Hematopoietic multipotent progenitor cell (in vitro differentiated cells): ENCODE measurements around the gene CTNNA2. TPM values are rescaled to one million over a fixed set of nuclear protein-coding genes. Genes with fewer than 3 reads are reported as not detected.

Source experiments
- DNase-seq, 3 donors: peaks; one replicate each; pipeline ENCODE4 v3.0.0-alpha.2; 2011 to 2015; ENCODE audit warnings: low read depth in 2 of 3, low spot score in 2 of 3
- small RNA-seq: library from RNA; depleted of rRNA; stranded (forward); fragments of <200 nt; gene quantifications from one replicate; pipeline ENCODE3, GENCODE V24; 2012
- total RNA-seq: library from RNA; depleted of rRNA; stranded (reverse); fragments of >200 nt; gene quantifications from one replicate; pipeline ENCODE4 v1.2.3, GENCODE V29; 2012

Gene CTNNA2
- total RNA-seq, 1 donor = not detected

DNA sequence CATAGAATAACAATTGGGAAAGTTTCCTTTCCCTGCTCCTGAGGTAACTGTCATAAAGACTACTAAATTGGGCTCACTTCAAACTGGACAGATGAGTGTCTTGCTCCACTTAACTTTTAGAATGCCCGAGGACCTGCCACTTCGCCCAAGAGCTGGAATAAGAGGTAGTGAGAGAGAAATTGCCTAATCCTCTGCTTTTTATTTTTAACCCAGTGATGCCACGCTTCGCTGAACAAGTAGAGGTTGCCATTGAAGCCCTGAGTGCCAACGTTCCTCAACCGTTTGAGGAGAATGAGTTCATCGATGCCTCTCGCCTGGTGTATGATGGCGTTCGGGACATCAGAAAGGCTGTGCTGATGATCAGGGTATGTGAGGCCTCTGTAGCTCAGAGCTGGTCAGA lies 1061.1 kb downstream of the CTNNA2 start:
- DNase-seq = no peak

DNA sequence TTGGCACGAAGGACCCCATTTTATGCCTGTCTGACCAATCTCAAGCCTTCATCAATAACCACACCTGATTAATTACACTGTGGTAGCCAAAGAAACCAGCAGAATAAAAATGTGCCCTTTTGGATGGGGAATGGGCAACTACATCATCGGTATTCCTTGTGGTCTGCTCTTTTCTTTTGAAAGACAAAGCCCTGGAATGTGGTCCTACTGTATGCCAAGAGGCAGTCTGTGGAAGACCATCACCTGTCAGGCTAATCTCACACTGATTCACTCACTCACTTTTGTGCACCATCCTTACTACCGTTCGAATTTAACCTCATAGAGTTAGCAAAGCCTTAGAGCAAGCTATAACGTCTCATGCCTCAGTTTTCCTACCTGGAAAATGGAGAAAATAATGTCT lies 1066.9 kb downstream of the CTNNA2 start:
- DNase-seq = no peak

DNA sequence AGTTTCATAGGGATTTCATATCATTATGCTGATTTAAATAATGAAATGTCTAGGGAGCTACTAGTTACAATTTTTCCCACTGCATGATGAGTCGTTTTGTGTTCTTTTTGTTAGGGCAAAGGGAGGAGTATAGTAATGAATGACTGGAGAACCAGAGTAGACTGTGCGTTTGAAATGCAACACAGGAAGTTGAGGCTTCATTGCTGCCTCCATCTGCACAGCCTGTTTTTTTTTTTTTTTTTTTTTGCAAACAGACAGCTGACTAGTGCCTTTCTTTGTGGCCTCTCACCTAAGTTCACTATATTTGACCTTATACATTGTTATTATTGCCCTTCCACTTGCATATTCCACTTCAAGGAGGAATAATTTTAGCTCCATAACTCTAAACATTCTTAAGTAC lies 1078.4 kb downstream of the CTNNA2 start:
- no peak for DNase-seq

DNA sequence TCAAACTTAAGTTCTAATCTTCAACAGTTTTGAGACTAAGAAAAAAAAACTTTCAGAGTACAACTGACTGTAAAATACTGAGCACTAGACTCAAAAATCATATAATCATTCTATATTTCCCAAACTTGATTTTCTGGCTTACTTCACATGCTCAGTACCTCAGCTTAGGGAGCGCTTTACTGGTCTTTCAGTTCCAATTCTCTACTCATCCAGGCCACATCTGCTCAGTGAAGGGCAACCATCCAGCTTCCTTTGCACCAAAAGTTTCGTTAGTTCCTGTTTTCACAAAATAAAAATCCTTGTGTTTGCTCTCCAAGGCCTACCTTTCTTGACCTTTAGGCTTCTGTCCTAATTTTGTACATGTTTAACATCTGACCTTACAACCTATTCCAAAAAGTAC lies 1079.3 kb downstream of the CTNNA2 start:
- no peak for DNase-seq

DNA sequence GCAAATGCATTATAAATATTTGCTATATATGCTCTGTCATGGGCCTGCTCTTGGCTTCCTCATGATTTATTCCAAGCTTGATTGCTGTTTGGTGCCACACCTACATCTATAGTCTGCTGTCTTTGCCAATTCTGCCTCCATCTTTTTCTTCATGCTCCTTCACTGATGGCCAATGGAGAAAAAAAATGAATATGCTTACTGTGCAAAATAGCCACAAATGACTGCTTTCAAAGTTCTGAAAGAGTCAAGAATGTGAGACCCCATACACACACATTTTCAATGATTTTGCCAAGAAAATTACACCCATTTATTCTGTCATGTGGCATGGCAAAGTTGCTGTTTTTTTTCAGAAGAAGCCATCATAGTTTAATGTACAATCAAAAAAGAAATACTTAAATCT lies 1097.3 kb downstream of the CTNNA2 start:
- DNase-seq = no peak

DNA sequence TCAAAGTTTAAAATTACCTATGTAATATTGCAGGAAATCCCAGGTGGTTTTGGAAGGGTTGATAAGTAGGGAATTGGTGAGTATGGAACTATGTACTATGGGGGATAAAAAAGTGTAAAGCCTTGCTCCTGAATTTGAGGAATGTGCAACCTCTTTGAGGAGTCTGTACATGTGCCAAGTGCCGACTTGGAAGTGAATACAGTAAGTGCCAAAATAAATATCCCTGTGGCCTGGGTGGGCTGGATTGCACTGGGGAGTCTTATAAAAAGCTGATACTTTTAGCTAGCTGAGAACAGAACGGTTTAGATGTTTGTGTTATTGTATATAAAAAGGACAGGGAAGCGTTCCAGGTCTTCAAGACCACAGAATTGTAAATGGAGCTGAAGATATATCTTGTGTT lies 1108.8 kb downstream of the CTNNA2 start:
- DNase-seq = no peak

DNA sequence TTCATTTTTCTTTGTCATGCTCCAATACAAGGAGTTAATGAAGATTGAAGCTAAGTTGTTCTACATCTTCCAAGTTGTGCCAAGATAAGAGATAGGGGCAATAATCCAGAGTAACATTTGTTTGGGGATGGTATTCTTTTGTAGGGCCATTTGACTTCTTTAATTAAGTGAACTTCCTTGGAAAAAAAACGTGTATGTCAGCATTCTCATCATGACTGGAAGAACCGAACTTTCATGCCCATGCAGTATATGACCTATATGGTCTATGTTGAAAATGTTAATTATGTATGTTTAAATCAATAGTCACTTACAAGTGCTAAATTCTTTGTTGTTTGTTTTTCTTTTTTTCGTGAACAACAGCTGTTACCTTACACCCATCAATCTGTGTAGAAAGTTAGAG lies 1111.2 kb downstream of the CTNNA2 start:
- DNase-seq = no peak

DNA sequence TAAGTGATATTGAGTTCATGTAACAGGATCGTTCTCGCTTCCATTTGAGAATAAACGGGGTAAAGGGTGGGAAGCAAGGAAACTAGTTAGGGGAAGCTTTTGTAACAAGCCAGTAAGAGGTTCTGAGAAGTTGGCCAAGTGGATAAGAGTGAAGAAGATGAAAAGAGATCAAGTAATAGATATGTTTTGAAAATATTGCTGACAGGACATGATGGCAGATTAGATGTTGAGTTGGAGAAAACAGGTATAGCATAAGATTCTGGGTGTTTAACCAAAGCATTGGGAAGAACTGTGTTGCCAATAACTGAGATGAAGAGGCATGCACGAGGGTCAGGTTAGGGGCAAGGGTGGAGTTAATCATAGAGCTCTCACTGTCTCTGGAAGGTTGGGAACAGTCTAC lies 1121.7 kb downstream of the CTNNA2 start:
- no peak for DNase-seq

DNA sequence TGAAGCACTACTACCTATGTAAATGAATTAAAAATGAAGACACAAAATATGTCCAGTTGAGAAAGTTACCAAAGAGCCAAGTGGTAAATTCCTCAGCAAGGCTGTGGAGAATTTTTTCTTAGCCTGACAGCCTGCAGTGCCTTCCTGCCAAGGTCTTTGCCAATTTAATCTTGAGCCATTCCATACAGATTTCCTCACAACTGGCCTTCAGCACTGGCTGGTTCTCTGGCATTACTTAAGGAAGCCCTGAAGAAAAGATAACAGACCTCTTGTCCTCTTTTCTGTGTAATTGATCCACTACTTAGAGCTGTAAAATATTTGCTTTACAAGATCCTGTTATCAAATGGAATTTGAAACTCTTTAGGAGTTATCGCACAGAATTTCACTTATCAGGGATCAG lies 1125.9 kb downstream of the CTNNA2 start:
- DNase-seq = no peak

DNA sequence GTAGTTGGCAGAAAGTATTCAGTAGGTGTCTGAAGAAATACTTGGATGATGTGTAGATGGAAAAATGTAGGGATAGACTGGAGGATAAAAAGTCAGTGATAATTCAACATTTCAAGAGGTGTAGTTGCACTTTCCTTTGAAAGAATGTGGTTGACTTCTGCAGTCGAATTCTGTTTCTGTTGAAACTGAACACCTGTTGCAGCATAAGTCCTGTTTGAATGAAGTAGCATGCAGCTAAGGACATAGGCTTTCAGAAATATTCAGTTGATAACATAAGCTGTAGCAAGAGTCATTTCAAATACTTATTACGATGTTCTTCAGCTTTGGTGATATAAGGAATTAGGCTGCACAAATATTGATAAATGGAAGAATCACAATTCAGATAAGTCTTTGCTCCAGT lies 1129.6 kb downstream of the CTNNA2 start:
- no peak for DNase-seq

DNA sequence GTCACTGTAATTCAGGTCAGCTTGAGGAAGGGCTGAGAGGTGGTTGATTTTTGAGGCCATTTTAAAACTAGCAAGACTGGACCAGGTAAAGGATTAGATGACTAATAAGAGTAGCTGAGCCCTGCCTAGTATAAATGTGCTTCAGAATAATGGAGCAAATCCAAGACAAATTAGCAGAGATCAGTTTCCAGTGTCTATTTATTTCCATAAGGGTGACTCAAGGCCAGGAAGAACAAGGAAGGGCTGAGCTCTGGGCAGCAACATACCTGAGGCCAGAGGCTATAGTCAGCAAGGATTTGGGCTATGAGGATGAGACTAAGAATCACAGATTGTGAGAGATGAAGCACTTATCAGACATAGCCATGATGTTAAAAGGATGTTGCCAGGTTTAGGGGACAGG lies 1130.7 kb downstream of the CTNNA2 start:
- DNase-seq = no peak

DNA sequence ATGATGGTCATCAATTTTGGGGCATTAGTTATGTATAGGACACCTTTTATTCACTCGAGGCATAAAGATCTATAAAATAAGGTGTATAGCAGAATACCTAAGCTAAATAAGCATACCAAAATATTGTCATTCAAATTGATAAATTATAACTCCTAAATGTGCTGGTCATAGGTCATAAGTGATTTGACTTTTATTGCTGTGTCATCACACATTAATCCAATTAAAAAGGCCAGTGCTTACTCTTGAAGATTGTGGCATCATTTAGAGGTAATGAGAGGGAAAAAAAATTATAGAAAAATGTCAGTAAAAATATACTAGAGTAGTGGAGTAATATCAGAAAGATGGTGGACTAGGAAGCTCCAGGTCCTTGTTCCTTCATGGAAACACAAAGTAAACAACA lies 1138.6 kb downstream of the CTNNA2 start:
- DNase-seq = no peak

DNA sequence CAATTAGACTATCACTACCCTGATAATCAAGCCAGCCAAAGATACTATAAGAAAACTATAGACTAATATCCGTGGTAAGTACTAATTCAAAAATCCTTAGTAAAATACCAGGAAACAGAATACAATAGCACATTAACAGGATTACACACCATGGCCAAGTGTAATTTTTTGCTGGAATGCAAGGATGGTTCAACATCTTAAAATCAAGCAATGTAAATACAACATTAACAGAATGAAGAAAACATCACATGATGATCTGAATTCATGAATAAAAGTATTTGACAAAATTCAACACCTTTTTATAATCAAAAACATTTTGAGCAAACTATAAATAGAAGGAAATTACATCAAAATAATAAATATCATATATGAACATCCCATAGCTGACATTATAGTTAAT lies 1142.4 kb downstream of the CTNNA2 start:
- DNase-seq = no peak

DNA sequence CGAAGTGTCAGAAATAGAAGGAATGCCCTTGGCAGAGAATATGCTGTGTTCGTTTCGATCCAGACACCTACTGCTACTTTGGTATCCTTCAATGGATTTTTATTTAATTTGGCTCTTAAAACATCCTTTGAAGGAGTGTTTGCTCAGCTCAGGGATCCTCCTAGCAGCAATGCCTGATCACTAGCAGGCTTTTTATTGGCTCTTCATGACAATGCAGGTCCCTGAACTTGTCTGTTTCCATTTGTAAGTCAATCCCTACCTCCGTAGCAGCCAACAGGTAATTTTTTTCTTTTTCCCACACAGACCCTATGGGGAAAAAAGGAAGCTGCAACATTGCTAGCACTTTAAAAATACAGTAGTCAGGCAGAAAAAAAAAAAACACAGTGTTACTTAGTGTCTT lies 1157.9 kb downstream of the CTNNA2 start:
- DNase-seq = no peak

DNA sequence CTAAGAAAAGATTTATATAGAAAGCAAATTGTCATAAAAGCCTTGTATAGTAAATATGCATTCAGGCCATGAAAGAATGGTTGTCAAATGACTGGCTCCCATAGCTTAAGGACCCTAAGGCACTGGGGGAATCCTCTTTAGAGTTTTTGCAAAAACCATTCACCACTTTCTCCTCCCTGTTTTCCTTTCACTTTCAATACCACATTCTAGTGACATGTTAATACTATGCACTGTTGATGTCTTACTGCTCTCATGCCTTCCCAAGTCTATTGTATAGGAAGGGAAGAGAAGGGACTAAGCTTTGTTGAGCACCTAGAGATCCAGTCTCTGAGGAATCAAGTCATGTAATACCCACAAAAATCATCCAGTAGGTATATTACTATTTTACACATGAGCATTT lies 1174.7 kb downstream of the CTNNA2 start:
- DNase-seq = no peak

DNA sequence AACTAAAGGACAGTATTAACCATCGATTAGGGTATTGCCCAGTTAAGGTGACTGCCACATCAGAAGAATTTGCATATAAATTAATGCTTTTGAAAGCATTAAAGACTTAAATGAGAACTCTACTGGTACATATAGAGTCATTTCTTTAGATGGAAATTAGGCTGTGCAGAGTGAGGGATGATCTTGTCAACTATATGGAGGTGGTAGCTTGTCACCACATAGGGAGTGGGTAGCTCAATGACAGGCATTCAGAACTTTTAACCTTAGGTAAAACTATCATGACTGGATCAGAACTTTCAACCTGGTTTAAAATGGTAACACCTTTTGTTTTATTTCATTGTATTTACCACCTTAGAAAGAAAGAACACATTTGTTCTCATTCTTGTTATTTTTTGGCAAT lies 1176.3 kb downstream of the CTNNA2 start:
- DNase-seq = no peak

Small RNA genes lying within 50 kb of the gene (small RNA-seq; reads per million reads assigned to genes)
- not detected for gene MIR4264
- not detected for gene MIR8080
- gene RNU6-561P = not detected
